Activated CD4-positive, alpha-beta T cell treated with anti-CD3 and anti-CD28 coated beads, Interleukin-2, amount 50 U/mL, for 1 hour (primary cell): ENCODE results near the gene CFAP210.
"Not testable (repeated sequence)": the region's sequence is repeated elsewhere in the genome, so short reads cannot be mapped to it uniquely, and the experiment has no call there.

Experiments
- DNase-seq: peaks from one replicate; pipeline ENCODE4 v3.0.0-alpha.2; 2020

The CFAP210 gene

GRCh38 chr2:169712791-169713227, 18.6 kb upstream of the CFAP210 start:
- no peak for DNase-seq

- DNase-seq: no peak
Observed at GRCh38 chr2:169711751-169712509, 17.7 kb upstream of the CFAP210 start.

GRCh38 chr2:169709981-169710380, 15.8 kb upstream of the CFAP210 start:
- DNase-seq: no peak

- DNase-seq: no peak
Observed at GRCh38 chr2:169709331-169709730, 15.1 kb upstream of the CFAP210 start.

GRCh38 chr2:169707626-169708025, 13.4 kb upstream of the CFAP210 start:
- no peak for DNase-seq

- DNase-seq: no peak
Observed at GRCh38 chr2:169705927-169706326, 11.7 kb upstream of the CFAP210 start.

GRCh38 chr2:169704160-169704708, 10.0 kb upstream of the CFAP210 start:
- DNase-seq: no peak

- no peak for DNase-seq
Observed at GRCh38 chr2:169702996-169703395, 8.8 kb upstream of the CFAP210 start.

GRCh38 chr2:169699173-169699572, 5.0 kb upstream of the CFAP210 start:
- not testable (repeated sequence) for DNase-seq

GRCh38 chr2:169696381-169696780, 2.2 kb upstream of the CFAP210 start:
- no peak for DNase-seq

GRCh38 chr2:169694894-169695260, 672 bp upstream of the CFAP210 start:
- DNase-seq: no peak

GRCh38 chr2:169693360-169693759, 845 bp downstream of the CFAP210 start:
- DNase-seq: peak; percentile 12

GRCh38 chr2:169692718-169693117, 1.5 kb downstream of the CFAP210 start:
- DNase-seq: no peak

- no peak for DNase-seq
Observed at GRCh38 chr2:169690958-169691357, 3.2 kb downstream of the CFAP210 start.

GRCh38 chr2:169687943-169688342, 6.3 kb downstream of the CFAP210 start:
- not testable (repeated sequence) for DNase-seq

GRCh38 chr2:169686825-169687224, 7.4 kb downstream of the CFAP210 start:
- not testable (repeated sequence) for DNase-seq

GRCh38 chr2:169684712-169685111, 9.5 kb downstream of the CFAP210 start:
- DNase-seq: not testable (repeated sequence)

- no peak for DNase-seq
Observed at GRCh38 chr2:169684135-169684565, 10.1 kb downstream of the CFAP210 start.

GRCh38 chr2:169683425-169684134, 10.6 kb downstream of the CFAP210 start:
- DNase-seq: no peak

GRCh38 chr2:169683054-169683424, 11.2 kb downstream of the CFAP210 start:
- DNase-seq: no peak

- DNase-seq: no peak
Observed at GRCh38 chr2:169676850-169677249, 17.4 kb downstream of the CFAP210 start.

GRCh38 chr2:169676357-169676756, 17.8 kb downstream of the CFAP210 start:
- DNase-seq: no peak

GRCh38 chr2:169673921-169674320, 20.3 kb downstream of the CFAP210 start:
- DNase-seq: no peak

- no peak for DNase-seq
Observed at GRCh38 chr2:169673106-169673505, 21.1 kb downstream of the CFAP210 start.
